Mucosa of descending colon (tissue), 3 donors: ENCODE data around the gene TENM4. TPM values are rescaled to one million over a fixed set of nuclear protein-coding genes. Genes with fewer than 3 reads are reported as not detected.

Experiments
- ATAC-seq: fragments of 200-7000 bp; cut with Tn5 transposase; one replicate; pipeline ENCODE4 v1.9.1; 2020; ENCODE audit warnings: mild to moderate bottlenecking, moderate library complexity
- DNase-seq, 3 donors: peaks; one replicate each; pipeline ENCODE4 v3.0.0-alpha.2; 2020
- H3K36me3 ChIP-seq: fragments of 200-600 bp; one replicate; pipeline ENCODE4 v1.8.0; 2021; ENCODE audit warnings: low read depth, mild to moderate bottlenecking
- H3K4me1 ChIP-seq: fragments of 200-600 bp; one replicate; pipeline ENCODE4 v1.8.0; 2021; ENCODE audit warnings: low read depth, mild to moderate bottlenecking
- H3K4me3 ChIP-seq: fragments of 200-600 bp; one replicate; pipeline ENCODE4 v1.8.0; 2021; ENCODE audit warnings: mild to moderate bottlenecking
- H3K9me3 ChIP-seq: fragments of 200-600 bp; one replicate; pipeline ENCODE4 v1.8.0; 2021; ENCODE audit warnings: mild to moderate bottlenecking
- CTCF ChIP-seq: fragments of 200-600 bp; IDR thresholded peaks from one replicate; pipeline ENCODE4 v1.8.0; 2022; ENCODE audit warnings: antibody characterized with exemption, mild to moderate bottlenecking
- intact Hi-C, 2 donors: fragments of 100-400 bp; cut with DNase I in 1 of 2; cut with micrococcal nuclease in 1 of 2; formaldehyde crosslinking; loops; one replicate each; pipeline versions ENCODE4 v1.11.0 to v1.11.1; 2022; cut with DNase I, micrococcal nuclease
- total RNA-seq, 3 donors: library from RNA; stranded (reverse); fragmentation: NEBNext Ultra II Directional in 2 of 3; extraction: Animal tissue kit (Norgen Biotek cat#: 25700) in 2 of 3; gene quantifications; one replicate each; pipeline versions ENCODE4 v1.2.1 to v1.2.4, GENCODE V29; 2021 to 2023
- donor health status: DM: no; HTN: no; CAD: no; lungs with moderate emphysema.
- donor health status: DM: no; HTN: no; CAD: no.
- donor health status: DM: no; HTN: yes; CAD: no.

The TENM4 gene
- total RNA-seq, 3 donors from 2014 or later: 0.70 to 1.6 (median 1.2) TPM

- Histone ChIP-seq H3K4me1 (no peaks in the 10 kb centered on the region), H3K36me3 (no peaks in the 10 kb centered on the region), H3K9me3 (no peaks in the 10 kb centered on the region), H3K4me3 (no peak overlapping the region)
- TF ChIP-seq CTCF: no peak
- intact Hi-C loops: no loop called here
- ATAC-seq (no peak), DNase-seq (no peak)
These were observed 50.4 kb downstream of the TENM4 start for GRCh38 chr11:79390477-79390876.

GRCh38 chr11:79388201-79388600, 52.6 kb downstream of the TENM4 start:
- TF ChIP-seq CTCF: no peak
- Histone ChIP-seq H3K36me3 (no peaks in the 10 kb centered on the region), H3K9me3 (no peaks in the 10 kb centered on the region), H3K4me3 (no peak overlapping the region), H3K4me1 (no peaks in the 10 kb centered on the region)
- intact Hi-C loops: no loop called here
- ATAC-seq (no peak), DNase-seq (no peak)

- TF ChIP-seq CTCF: no peak
- intact Hi-C loops: no loop called here
- DNase-seq: no peak
- no peaks in the 10 kb centered on the region for H3K4me1 ChIP-seq
- ATAC-seq: no peak
- H3K36me3 ChIP-seq: no peaks in the 10 kb centered on the region
- H3K4me3 ChIP-seq: no peak overlapping the region
- no peaks in the 10 kb centered on the region for H3K9me3 ChIP-seq
These were observed 57.0 kb downstream of the TENM4 start for GRCh38 chr11:79383874-79384273.

- Histone ChIP-seq H3K9me3 (no peaks in the 10 kb centered on the region), H3K36me3 (no peaks in the 10 kb centered on the region), H3K4me3 (no peak overlapping the region), H3K4me1 (no peaks in the 10 kb centered on the region)
- DNase-seq (no peak), ATAC-seq (no peak)
- intact Hi-C loops: no loop called here
- TF ChIP-seq CTCF: no peak
These were observed 58.4 kb downstream of the TENM4 start for GRCh38 chr11:79382301-79383050.

GRCh38 chr11:79381036-79381435, 59.8 kb downstream of the TENM4 start:
- DNase-seq: no peak
- no peak for ATAC-seq

More at GRCh38 chr11:79381036-79381435, 59.8 kb downstream of the TENM4 start:
- Histone ChIP-seq H3K4me1 (no peaks in the 10 kb centered on the region), H3K4me3 (no peak overlapping the region), H3K36me3 (no peaks in the 10 kb centered on the region), H3K9me3 (no peaks in the 10 kb centered on the region)
- no peak for TF ChIP-seq CTCF
- intact Hi-C loops: no loop called here
